Neural progenitor cell (in vitro differentiated cells): ENCODE measurements around the gene MACROD2. TPM values are rescaled to one million over a fixed set of nuclear protein-coding genes. Genes with fewer than 3 reads are reported as not detected.

Source experiments
- DNase-seq: peaks from one replicate; pipeline ENCODE4 v3.0.0-alpha.2; 2016; ENCODE audit warnings: low spot score
- H2AFZ ChIP-seq: fragments of 200-600 bp; sonication (generic); replicated peaks from 2 replicates; pipeline ENCODE4 v1.6.1; 2016; ENCODE audit warnings: antibody characterized with exemption
- H3F3A ChIP-seq: fragments of 200-600 bp; sonication (generic); 2 replicates; pipeline ENCODE4 v1.6.1; 2016; ENCODE audit warnings: antibody characterized with exemption, low read depth
- H3K27ac ChIP-seq: fragments of 200-600 bp; sonication (generic); 2 replicates; pipeline ENCODE4 v1.5.1; 2016; ENCODE audit warnings: mild to moderate bottlenecking
- H3K27me3 ChIP-seq: fragments of 200-600 bp; sonication (generic); 2 replicates; pipeline ENCODE4 v1.6.1; 2016; ENCODE audit warnings: mild to moderate bottlenecking, moderate library complexity
- H3K36me3 ChIP-seq: fragments of 200-600 bp; sonication (generic); 2 replicates; pipeline ENCODE4 v1.5.1; 2016
- H3K4me1 ChIP-seq: fragments of 200-600 bp; sonication (generic); 2 replicates; pipeline ENCODE4 v1.6.1; 2016; ENCODE audit warnings: mixed run types
- H3K4me2 ChIP-seq: fragments of 200-600 bp; sonication (generic); 2 replicates; pipeline ENCODE4 v1.6.1; 2016
- H3K4me3 ChIP-seq: fragments of 200-600 bp; sonication (generic); 2 replicates; pipeline ENCODE4 v1.5.1; 2016
- H3K79me2 ChIP-seq: fragments of 200-600 bp; sonication (generic); 2 replicates; pipeline ENCODE4 v1.6.1; 2016; ENCODE audit warnings: low read depth
- H3K9ac ChIP-seq: fragments of 200-600 bp; sonication (generic); 2 replicates; pipeline ENCODE4 v1.6.1; 2016
- H3K9me3 ChIP-seq: fragments of 200-600 bp; sonication (generic); 2 replicates; pipeline ENCODE4 v1.5.1; 2016; ENCODE audit warnings: low read depth
- H4K20me1 ChIP-seq: fragments of 200-600 bp; sonication (generic); 2 replicates; pipeline ENCODE4 v1.6.1; 2016; ENCODE audit warnings: low read depth
- H3K27ac Mint-ChIP-seq: 3 replicates; pipeline ENCODE4 v1.8.0; 2021; ENCODE audit warnings: mixed read lengths
- H3K27me3 Mint-ChIP-seq: 2 replicates; pipeline ENCODE4 v1.8.0; 2022; ENCODE audit warnings: low read depth, mild to moderate bottlenecking, inconsistent platforms, moderate library complexity, mixed read lengths; ENCODE audit not compliant: insufficient read depth
- H3K36me3 Mint-ChIP-seq: 3 replicates; pipeline ENCODE4 v1.8.0; 2021; ENCODE audit warnings: mixed read lengths
- H3K4me1 Mint-ChIP-seq: 3 replicates; pipeline ENCODE4 v1.8.0; 2021; ENCODE audit warnings: mixed read lengths
- H3K4me3 Mint-ChIP-seq: 3 replicates; pipeline ENCODE4 v1.8.0; 2021; ENCODE audit warnings: mild to moderate bottlenecking, moderate library complexity, mixed read lengths
- H3K9me3 Mint-ChIP-seq: 3 replicates; pipeline ENCODE4 v1.8.0; 2020; ENCODE audit warnings: mixed read lengths
- EZH2 ChIP-seq: fragments of 200-600 bp; sonication (generic); IDR thresholded peaks from 2 replicates; pipeline ENCODE4 v1.6.1; 2017; ENCODE audit warnings: antibody characterized with exemption, mild to moderate bottlenecking, moderate library complexity
- EZH2phosphoT487 ChIP-seq: fragments of 200-600 bp; sonication (generic); IDR thresholded peaks from 2 replicates; pipeline ENCODE4 v1.6.1; 2017; ENCODE audit warnings: antibody characterized with exemption
- total RNA-seq: library from RNA; depleted of rRNA; stranded (reverse); fragments of >200 nt; gene quantifications from 2 replicates; pipeline ENCODE4 v1.2.3, GENCODE V29; 2015; ENCODE audit warnings: low replicate concordance
- TF ChIP-seq, protein P1 (sequence below): fragments of 200-600 bp; sonication (generic); IDR thresholded peaks from 2 replicates; pipeline ENCODE4 v1.5.1; 2017; ENCODE audit warnings: antibody characterized with exemption, mild to moderate bottlenecking

The MACROD2 gene
- total RNA-seq, 1 donor from 2014 or later, result 11.9 TPM

DNA sequence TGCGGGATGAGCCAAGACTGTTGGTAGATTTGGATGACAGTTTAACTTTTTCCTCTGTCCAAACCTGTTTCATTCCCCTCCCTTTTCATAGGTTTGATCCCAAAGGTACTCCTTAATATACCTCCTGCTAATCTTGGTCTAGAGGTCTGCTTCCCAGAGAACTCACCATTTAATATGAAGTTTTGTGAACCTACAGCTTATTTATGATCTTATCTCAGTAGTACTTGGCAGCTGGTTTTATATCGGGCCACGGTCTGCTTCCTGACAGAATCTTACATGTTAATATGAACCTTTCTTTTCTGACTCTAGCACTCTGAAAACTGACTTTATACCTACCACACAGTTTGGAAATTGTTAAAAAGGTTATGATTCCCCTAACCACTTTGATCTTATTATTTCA, 138.7 kb downstream of the MACROD2 start:
- Histone ChIP-seq H3K36me3 (no peaks in the 10 kb centered on the region), H3K27me3 (no peaks in the 10 kb centered on the region), H3K4me3 (no peak overlapping the region), H3K4me2 (no peak overlapping the region), H2AFZ (no peak overlapping the region), H3F3A (no peaks in the 10 kb centered on the region), H3K27ac (no peak overlapping the region), H4K20me1 (no peaks in the 10 kb centered on the region), H3K79me2 (no peaks in the 10 kb centered on the region), H3K9me3 (no peaks in the 10 kb centered on the region), H3K4me1 (no peaks in the 10 kb centered on the region), H3K9ac (no peak overlapping the region)
- Mint-ChIP-seq H3K27me3 (no peaks in the 10 kb centered on the region), H3K36me3 (peaks cover 4% of the 10 kb centered on the region), H3K4me1 (no peaks in the 10 kb centered on the region), H3K4me3 (no peak overlapping the region), H3K27ac (no peak overlapping the region), H3K9me3 (peaks cover 10% of the 10 kb centered on the region)
- TF ChIP-seq, protein P1, sequence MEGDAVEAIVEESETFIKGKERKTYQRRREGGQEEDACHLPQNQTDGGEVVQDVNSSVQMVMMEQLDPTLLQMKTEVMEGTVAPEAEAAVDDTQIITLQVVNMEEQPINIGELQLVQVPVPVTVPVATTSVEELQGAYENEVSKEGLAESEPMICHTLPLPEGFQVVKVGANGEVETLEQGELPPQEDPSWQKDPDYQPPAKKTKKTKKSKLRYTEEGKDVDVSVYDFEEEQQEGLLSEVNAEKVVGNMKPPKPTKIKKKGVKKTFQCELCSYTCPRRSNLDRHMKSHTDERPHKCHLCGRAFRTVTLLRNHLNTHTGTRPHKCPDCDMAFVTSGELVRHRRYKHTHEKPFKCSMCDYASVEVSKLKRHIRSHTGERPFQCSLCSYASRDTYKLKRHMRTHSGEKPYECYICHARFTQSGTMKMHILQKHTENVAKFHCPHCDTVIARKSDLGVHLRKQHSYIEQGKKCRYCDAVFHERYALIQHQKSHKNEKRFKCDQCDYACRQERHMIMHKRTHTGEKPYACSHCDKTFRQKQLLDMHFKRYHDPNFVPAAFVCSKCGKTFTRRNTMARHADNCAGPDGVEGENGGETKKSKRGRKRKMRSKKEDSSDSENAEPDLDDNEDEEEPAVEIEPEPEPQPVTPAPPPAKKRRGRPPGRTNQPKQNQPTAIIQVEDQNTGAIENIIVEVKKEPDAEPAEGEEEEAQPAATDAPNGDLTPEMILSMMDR, result no peak
- TF ChIP-seq EZH2 (no peak), EZH2phosphoT487 (no peak)
- DNase-seq, result no peak

DNA sequence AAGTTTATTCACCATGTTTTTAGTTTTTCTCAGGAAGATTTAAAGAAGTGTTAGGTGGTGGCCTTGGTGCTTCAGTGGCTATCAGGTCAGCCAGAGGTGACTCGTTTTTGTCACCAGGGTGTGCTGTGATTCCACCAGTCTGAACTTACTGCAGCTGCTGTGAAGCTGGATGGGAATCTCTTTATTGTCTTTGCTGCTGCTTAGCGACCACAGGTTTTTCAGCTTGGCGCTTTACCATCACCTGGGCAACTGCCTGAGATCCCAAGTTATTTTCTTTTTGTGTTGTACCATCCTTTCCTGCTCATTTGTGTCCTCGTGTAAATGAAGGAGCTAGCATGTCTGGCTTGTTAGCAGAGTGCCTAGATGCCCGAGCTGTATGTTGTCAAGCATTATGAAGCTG, 146.9 kb downstream of the MACROD2 start:
- Histone ChIP-seq H4K20me1 (no peaks in the 10 kb centered on the region), H3K4me1 (peaks cover 8% of the 10 kb centered on the region), H3K9me3 (no peaks in the 10 kb centered on the region), H2AFZ (no peak overlapping the region), H3K4me2 (no peak overlapping the region), H3K9ac (no peak overlapping the region), H3K36me3 (no peaks in the 10 kb centered on the region), H3F3A (no peaks in the 10 kb centered on the region), H3K79me2 (no peaks in the 10 kb centered on the region), H3K27ac (no peak overlapping the region), H3K4me3 (no peak overlapping the region), H3K27me3 (no peaks in the 10 kb centered on the region)
- Mint-ChIP-seq H3K9me3 (no peaks in the 10 kb centered on the region), H3K27me3 (no peaks in the 10 kb centered on the region), H3K27ac (peak overlapping the region; percentile 47), H3K4me1 (peaks cover 19% of the 10 kb centered on the region), H3K36me3 (no peaks in the 10 kb centered on the region), H3K4me3 (no peak overlapping the region)
- DNase-seq, result peak; percentile 85
- TF ChIP-seq EZH2, result no peak
- TF ChIP-seq, protein P1, result peak; percentile 84
- no peak for TF ChIP-seq EZH2phosphoT487

DNA sequence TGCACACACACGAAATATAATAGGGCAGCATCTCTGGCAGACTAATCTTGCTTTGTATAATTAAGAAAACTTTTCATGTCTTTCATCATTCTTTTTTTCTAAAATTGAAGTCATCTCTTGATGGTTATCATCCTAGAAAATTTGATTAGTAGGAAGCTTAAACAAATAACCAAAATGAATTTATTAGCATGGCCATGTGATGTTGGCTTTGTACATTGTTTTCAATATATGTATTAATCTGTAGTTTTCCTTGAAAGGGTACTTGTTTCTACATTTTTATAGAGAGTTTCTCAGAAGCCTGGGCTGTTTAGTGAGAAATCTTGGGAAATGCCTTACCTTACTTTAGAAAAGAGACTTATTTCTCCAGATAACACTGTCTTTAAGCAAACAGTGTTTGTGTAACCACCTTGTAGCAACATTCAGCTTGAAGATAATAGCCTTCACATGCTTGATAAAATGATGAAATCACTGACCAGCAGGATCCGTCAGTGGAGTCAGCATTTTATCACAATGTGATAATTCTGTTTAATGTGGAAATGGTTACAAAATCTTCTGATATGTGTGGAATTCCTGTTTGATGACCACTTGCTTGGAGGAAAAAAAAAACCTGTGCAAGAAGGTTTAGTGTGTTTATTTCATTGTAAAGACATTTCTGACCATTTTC, 147.8 kb downstream of the MACROD2 start:
- Mint-ChIP-seq H3K9me3 (no peaks in the 10 kb centered on the region), H3K4me1 (peaks cover 19% of the 10 kb centered on the region), H3K27ac (no peak overlapping the region), H3K27me3 (no peaks in the 10 kb centered on the region), H3K36me3 (no peaks in the 10 kb centered on the region), H3K4me3 (no peak overlapping the region)
- H3K27me3 ChIP-seq, result no peaks in the 10 kb centered on the region
- no peak overlapping the region for H3K4me3 ChIP-seq
- H4K20me1 ChIP-seq, result no peaks in the 10 kb centered on the region
- TF ChIP-seq, protein P1, result no peak
- TF ChIP-seq EZH2phosphoT487, result no peak
- no peak for TF ChIP-seq EZH2
- peaks cover 8% of the 10 kb centered on the region for H3K4me1 ChIP-seq
- H2AFZ ChIP-seq, result no peak overlapping the region
- no peak overlapping the region for H3K27ac ChIP-seq
- no peaks in the 10 kb centered on the region for H3F3A ChIP-seq
- no peak for DNase-seq
- H3K9me3 ChIP-seq, result no peaks in the 10 kb centered on the region
- no peaks in the 10 kb centered on the region for H3K79me2 ChIP-seq
- H3K36me3 ChIP-seq, result no peaks in the 10 kb centered on the region
- H3K4me2 ChIP-seq, result no peak overlapping the region
- H3K9ac ChIP-seq, result no peak overlapping the region
